IMR-90 (cell line): ENCODE results near the gene PAM. TPM values are rescaled to one million over a fixed set of nuclear protein-coding genes. Genes with fewer than 3 reads are reported as not detected.

Experiments
- ATAC-seq: fragments of 200-7000 bp; cut with Tn5 transposase; 2 replicates; pipeline ENCODE4 v1.9.1; 2020; ENCODE audit warnings: low read depth, mild to moderate bottlenecking, moderate library complexity
- BruUV-seq: library from RNA; stranded (reverse); fragments of 400-500 nt; replicated peaks from 2 replicates; lab custom pipeline; 2021; lab: Mats Ljungman, UMichigan
- CTCF ChIA-PET: fragments of 300-600 bp; formaldehyde crosslinking; extraction: SDS; loops from one replicate; lab custom pipeline; 2021; ENCODE audit warnings: antibody characterized with exemption; lab: Yijun Ruan, JAX
- POLR2A ChIA-PET: fragments of 300-600 bp; sonication (Branson Sonifier 250); formaldehyde crosslinking; loops from one replicate; lab custom pipeline; 2022; ENCODE audit warnings: antibody characterized with exemption; ENCODE audit not compliant: unreplicated experiment; lab: Charles Lee
- DNase-seq: peaks from one replicate; pipeline ENCODE4 v3.0.0; 2013
- H2AFZ ChIP-seq: replicated peaks from 2 replicates; pipeline ENCODE3; 2013; ENCODE audit warnings: low read length, mild to moderate bottlenecking; ENCODE audit not compliant: poor library complexity
- H2AK5ac ChIP-seq: 2 replicates; pipeline ENCODE4 v1.6.1; 2013; ENCODE audit warnings: low read depth, low read length, inconsistent platforms
- H2AK9ac ChIP-seq: replicated peaks from 2 replicates; pipeline ENCODE3; 2013; ENCODE audit warnings: mild to moderate bottlenecking, low read depth, low read length, moderate library complexity; ENCODE audit not compliant: poor library complexity
- H2BK120ac ChIP-seq: 2 replicates; pipeline ENCODE4 v1.6.1; 2013; ENCODE audit warnings: low read depth, low read length, inconsistent platforms
- H2BK15ac ChIP-seq: 3 replicates; pipeline ENCODE4 v1.6.1; 2013; ENCODE audit warnings: low read depth, low read length, inconsistent platforms
- H2BK20ac ChIP-seq: 2 replicates; pipeline ENCODE4 v1.6.1; 2013; ENCODE audit warnings: low read depth, mild to moderate bottlenecking, inconsistent platforms, low read length, moderate library complexity
- H2BK5ac ChIP-seq: 2 replicates; pipeline ENCODE4 v1.6.1; 2013; ENCODE audit warnings: mild to moderate bottlenecking, low read depth, low read length, inconsistent platforms; ENCODE audit not compliant: poor library complexity, severe bottlenecking
- H3K14ac ChIP-seq: replicated peaks from 2 replicates; pipeline ENCODE4 v1.6.1; 2013; ENCODE audit warnings: low read depth, low read length, inconsistent platforms
- H3K18ac ChIP-seq: 2 replicates; pipeline ENCODE4 v1.6.1; 2013; ENCODE audit warnings: low read depth, low read length, control low read depth
- H3K23ac ChIP-seq: 2 replicates; pipeline ENCODE4 v1.6.1; 2013; ENCODE audit warnings: low read depth, low read length, inconsistent platforms
- H3K27ac ChIP-seq: 2 replicates; pipeline ENCODE4 v1.5.1; 2013; ENCODE audit warnings: mild to moderate bottlenecking, control low read depth, low read length; ENCODE audit not compliant: insufficient read depth
- H3K27me3 ChIP-seq: 2 replicates; pipeline ENCODE4 v1.6.1; 2013; ENCODE audit warnings: low read length; ENCODE audit not compliant: control insufficient read depth, insufficient read depth
- H3K36me3 ChIP-seq: 2 replicates; pipeline ENCODE4 v1.6.1; 2013; ENCODE audit warnings: low read length, mixed read lengths; ENCODE audit not compliant: control insufficient read depth, insufficient read depth
- H3K4ac ChIP-seq: 2 replicates; pipeline ENCODE4 v1.6.1; 2013; ENCODE audit warnings: low read depth, low read length, inconsistent platforms
- H3K4me1 ChIP-seq: 2 replicates; pipeline ENCODE4 v1.6.1; 2013; ENCODE audit warnings: low read length, mixed read lengths; ENCODE audit not compliant: control insufficient read depth, insufficient read depth
- H3K4me2 ChIP-seq: 2 replicates; pipeline ENCODE4 v1.6.1; 2013; ENCODE audit warnings: low read depth, mild to moderate bottlenecking, control low read depth, low read length, moderate library complexity
- H3K4me3 ChIP-seq: 2 replicates; pipeline ENCODE4 v1.5.1; 2013; ENCODE audit warnings: low read depth, mild to moderate bottlenecking, control low read depth, low read length, moderate library complexity; ENCODE audit not compliant: insufficient read depth
- H3K56ac ChIP-seq: 2 replicates; pipeline ENCODE4 v1.6.1; 2013; ENCODE audit warnings: low read length, inconsistent platforms; ENCODE audit not compliant: insufficient read depth; ENCODE audit errors: extremely low read depth
- H3K79me1 ChIP-seq, 2 experiments: 2 replicates each; pipeline ENCODE4 v1.6.1; 2013; ENCODE audit warnings: low read length in 2 of 2, inconsistent platforms in 1 of 2, low read depth in 1 of 2
- H3K9ac ChIP-seq: 2 replicates; pipeline ENCODE4 v1.6.1; 2013; ENCODE audit warnings: low read depth, low read length, control low read depth
- H3K9me1 ChIP-seq: 2 replicates; pipeline ENCODE4 v1.6.1; 2013; ENCODE audit warnings: low read length, inconsistent platforms; ENCODE audit not compliant: insufficient read depth
- H3K9me3 ChIP-seq: 2 replicates; pipeline ENCODE4 v1.6.1; 2013; ENCODE audit warnings: low read length; ENCODE audit not compliant: control insufficient read depth, insufficient read depth
- H4K20me1 ChIP-seq: 2 replicates; pipeline ENCODE4 v1.6.1; 2013; ENCODE audit warnings: low read length, inconsistent platforms; ENCODE audit not compliant: insufficient read depth
- H4K5ac ChIP-seq: 2 replicates; pipeline ENCODE4 v1.6.1; 2013; ENCODE audit warnings: mild to moderate bottlenecking, low read depth, low read length, control low read depth
- H4K8ac ChIP-seq, 2 experiments: 2 replicates each; pipeline ENCODE4 v1.6.1; 2013; ENCODE audit warnings: low read depth in 2 of 2, low read length in 2 of 2, control low read depth in 1 of 2, inconsistent platforms in 1 of 2
- H4K91ac ChIP-seq: 2 replicates; pipeline ENCODE4 v1.6.1; 2013; ENCODE audit warnings: low read depth, low read length, inconsistent platforms; ENCODE audit not compliant: insufficient read depth
- BHLHE40 ChIP-seq: fragments of 150-350 bp; IDR thresholded peaks from 2 replicates; pipeline ENCODE4 v1.6.1; 2016; ENCODE audit warnings: mild to moderate bottlenecking, low read depth, low read length
- CEBPB ChIP-seq: IDR thresholded peaks from 2 replicates; pipeline ENCODE4 v1.6.1; 2012; ENCODE audit warnings: low read depth, low read length, improper control_type of control experiment
- CHD1 ChIP-seq: IDR thresholded peaks from 2 replicates; pipeline ENCODE4 v1.6.1; 2012; ENCODE audit warnings: low read depth, low read length, improper control_type of control experiment
- FOS ChIP-seq: fragments of 150-350 bp; IDR thresholded peaks from 2 replicates; pipeline ENCODE4 v1.6.1; 2016; ENCODE audit warnings: low read depth, low read length
- MAFK ChIP-seq: IDR thresholded peaks from 2 replicates; pipeline ENCODE4 v1.6.1; 2012; ENCODE audit warnings: low read depth, low read length, improper control_type of control experiment
- MAZ ChIP-seq: IDR thresholded peaks from 2 replicates; pipeline ENCODE4 v1.6.1; 2012; ENCODE audit warnings: low read depth, mild to moderate bottlenecking, low read length, improper control_type of control experiment, moderate library complexity, borderline replicate concordance
- MXI1 ChIP-seq: IDR thresholded peaks from 2 replicates; pipeline ENCODE4 v1.6.1; 2012; ENCODE audit warnings: low read depth, mild to moderate bottlenecking, low read length, moderate library complexity, borderline replicate concordance
- POLR2A ChIP-seq: IDR thresholded peaks from 2 replicates; pipeline ENCODE4 v1.6.1; 2012; ENCODE audit warnings: mild to moderate bottlenecking, low read depth, low read length
- RAD21 ChIP-seq: IDR thresholded peaks from 2 replicates; pipeline ENCODE4 v1.6.1; 2012; ENCODE audit warnings: low read length, improper control_type of control experiment
- RCOR1 ChIP-seq: IDR thresholded peaks from 2 replicates; pipeline ENCODE4 v1.6.1; 2012; ENCODE audit warnings: mild to moderate bottlenecking, low read length, improper control_type of control experiment; ENCODE audit not compliant: insufficient replicate concordance
- RFX5 ChIP-seq: IDR thresholded peaks from 2 replicates; pipeline ENCODE4 v1.8.0; 2012; ENCODE audit warnings: low read depth, mild to moderate bottlenecking, low read length, moderate library complexity
- SMC3 ChIP-seq: fragments of 150-350 bp; IDR thresholded peaks from 2 replicates; pipeline ENCODE4 v1.6.1; 2016; ENCODE audit warnings: low read depth, mild to moderate bottlenecking, antibody characterized with exemption, low read length, moderate library complexity
- dilution Hi-C: fragments of 300-500 bp; cut with HindIII; formaldehyde crosslinking; loops from one replicate; pipeline ENCODE4 v1.14.3; 2018; ENCODE audit warnings: low sequenced_read_pairs; ENCODE audit not compliant: unreplicated experiment
- in situ Hi-C: fragments of 300-500 bp; cut with MboI; formaldehyde crosslinking; loops from 3 replicates; pipeline ENCODE4 v1.14.3; 2019; ENCODE audit warnings: low sequenced_read_pairs, inconsistent platforms, mixed read lengths
- intact Hi-C: fragments of 100-400 bp; cut with micrococcal nuclease; formaldehyde crosslinking; loops from 2 replicates; pipeline ENCODE4 v1.10.0; 2022
- polyA plus RNA-seq, 3 experiments: library from polyadenylated mRNA; depleted of rRNA; stranded (reverse); fragments of >200 nt; gene quantifications; 2 replicates each; pipeline ENCODE4 v1.2.3, GENCODE V29; 2012; ENCODE audit warnings: low replicate concordance in 1 of 3
- total RNA-seq: library from RNA; depleted of rRNA; stranded (reverse); fragments of >200 nt; gene quantifications from 2 replicates; pipeline ENCODE4 v1.2.3, GENCODE V29; 2012
- TF ChIP-seq, protein P1 (sequence below): fragments of 150-350 bp; IDR thresholded peaks from 2 replicates; pipeline ENCODE4 v1.6.1; 2016; ENCODE audit warnings: low read depth, mild to moderate bottlenecking, low read length, moderate library complexity, borderline replicate concordance
- TF ChIP-seq, protein P2 (sequence below): fragments of 150-350 bp; IDR thresholded peaks from 2 replicates; pipeline ENCODE4 v1.6.1; 2017; ENCODE audit warnings: mild to moderate bottlenecking, antibody characterized with exemption, low read length, low read depth

PAM gene
- total and polyA plus RNA-seq, 2 of the 4 experiments (the other 2 are of a cell fraction): 115 to 179 TPM

DNA sequence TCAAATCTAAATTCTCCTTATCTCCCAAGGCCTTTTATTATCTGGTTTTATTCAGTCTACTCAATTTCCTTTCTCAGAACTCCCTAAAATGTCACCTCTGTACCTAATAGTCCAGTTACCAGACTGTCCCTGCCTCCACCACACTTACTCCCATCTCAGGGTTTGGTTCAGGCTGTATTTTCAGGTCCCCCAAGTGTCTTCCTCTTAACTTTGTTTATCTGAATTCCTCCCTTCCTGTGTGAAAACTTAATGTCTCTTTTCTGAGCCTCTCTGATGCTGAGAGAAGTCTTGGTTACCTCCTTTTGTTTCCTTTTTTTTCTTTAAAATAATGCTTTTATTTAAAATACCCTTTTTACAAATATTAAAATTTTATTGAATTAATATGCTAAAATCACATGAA is 133.4 kb downstream of the PAM start:
- Histone ChIP-seq H3K36me3 (peaks cover 1% of the 10 kb centered on the region; the same call in 1 of the 2 replicates), H3K23ac (no peak overlapping the region), H3K18ac (no peak overlapping the region), H3K4ac (no peak overlapping the region), H3K79me1 (peaks cover 16 to 21% of the 10 kb centered on the region in 2 experiments; a peak in 3 of 4 replicates), H3K9me3 (no peaks in the 10 kb centered on the region), H3K4me2 (no peak overlapping the region), H2BK5ac (no peak overlapping the region), H4K8ac (no peak overlapping the region), H2AFZ (no peak overlapping the region), H2AK5ac (no peak overlapping the region), H2BK15ac (no peak overlapping the region), H3K14ac (no peak overlapping the region), H3K4me1 (no peaks in the 10 kb centered on the region), H4K91ac (no peak overlapping the region), H4K20me1 (peaks cover 11% of the 10 kb centered on the region), H3K27ac (no peak overlapping the region), H3K9me1 (no peaks in the 10 kb centered on the region; the same call in 1 of the 2 replicates), H3K9ac (no peak overlapping the region), H3K4me3 (no peak overlapping the region), H3K56ac (no peak overlapping the region), H2AK9ac (no peak overlapping the region), H2BK20ac (no peak overlapping the region), H4K5ac (no peak overlapping the region), H3K27me3 (no peaks in the 10 kb centered on the region), H2BK120ac (no peak overlapping the region)
- no peak for ATAC-seq
- in situ Hi-C loops: no loop called here
- intact Hi-C loops: loop anchor here (5.0 kb wide), 1 partner anchor 54 kb away; no protein-coding TSS in a partner anchor
- TF ChIP-seq, protein P1, sequence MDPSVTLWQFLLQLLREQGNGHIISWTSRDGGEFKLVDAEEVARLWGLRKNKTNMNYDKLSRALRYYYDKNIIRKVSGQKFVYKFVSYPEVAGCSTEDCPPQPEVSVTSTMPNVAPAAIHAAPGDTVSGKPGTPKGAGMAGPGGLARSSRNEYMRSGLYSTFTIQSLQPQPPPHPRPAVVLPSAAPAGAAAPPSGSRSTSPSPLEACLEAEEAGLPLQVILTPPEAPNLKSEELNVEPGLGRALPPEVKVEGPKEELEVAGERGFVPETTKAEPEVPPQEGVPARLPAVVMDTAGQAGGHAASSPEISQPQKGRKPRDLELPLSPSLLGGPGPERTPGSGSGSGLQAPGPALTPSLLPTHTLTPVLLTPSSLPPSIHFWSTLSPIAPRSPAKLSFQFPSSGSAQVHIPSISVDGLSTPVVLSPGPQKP: no peak
- TF ChIP-seq MXI1: no peak
- no peak for TF ChIP-seq CHD1
- TF ChIP-seq POLR2A: no peak
- TF ChIP-seq RCOR1: no peak
- TF ChIP-seq CEBPB: no peak
- no peak for TF ChIP-seq SMC3
- TF ChIP-seq RAD21: no peak
- no peak for TF ChIP-seq BHLHE40
- TF ChIP-seq, protein P2, sequence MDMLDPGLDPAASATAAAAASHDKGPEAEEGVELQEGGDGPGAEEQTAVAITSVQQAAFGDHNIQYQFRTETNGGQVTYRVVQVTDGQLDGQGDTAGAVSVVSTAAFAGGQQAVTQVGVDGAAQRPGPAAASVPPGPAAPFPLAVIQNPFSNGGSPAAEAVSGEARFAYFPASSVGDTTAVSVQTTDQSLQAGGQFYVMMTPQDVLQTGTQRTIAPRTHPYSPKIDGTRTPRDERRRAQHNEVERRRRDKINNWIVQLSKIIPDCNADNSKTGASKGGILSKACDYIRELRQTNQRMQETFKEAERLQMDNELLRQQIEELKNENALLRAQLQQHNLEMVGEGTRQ: no peak
- TF ChIP-seq FOS: no peak
- no peak for TF ChIP-seq RFX5
- TF ChIP-seq MAZ: no peak
- TF ChIP-seq MAFK: no peak
- dilution Hi-C loops: no loop called here
- ChIA-PET POLR2A (no interaction called here), CTCF (no interaction called here)
- BruUV-seq: no TSS peak
- DNase-seq: no peak
